DND-41 (cell line): ENCODE data around the gene DMRT1.
"Not testable (repeated sequence)": the region's sequence is repeated elsewhere in the genome, so short reads cannot be mapped to it uniquely, and the experiment has no call there.

Source experiments
- ATAC-seq: fragments of 200-7000 bp; cut with Tn5 transposase; 3 replicates; pipeline ENCODE4 v1.9.1; 2021; ENCODE audit warnings: low read depth; ENCODE audit not compliant: insufficient read depth
- DNase-seq: peaks from one replicate; pipeline ENCODE4 v3.0.0-alpha.2; 2020
- H2AFZ ChIP-seq: 2 replicates; pipeline ENCODE4 v1.6.0; 2012; ENCODE audit warnings: low read depth, low read length
- H3K27ac ChIP-seq: 2 replicates; pipeline ENCODE4 v1.5.1; 2012; ENCODE audit warnings: low read length, inconsistent platforms
- H3K27me3 ChIP-seq: fragments of 200-600 bp; sonication (generic); 2 replicates; pipeline ENCODE4 v1.6.0; 2012; ENCODE audit warnings: low read length, mild to moderate bottlenecking, inconsistent platforms; ENCODE audit not compliant: insufficient read depth, poor library complexity
- H3K36me3 ChIP-seq: 2 replicates; pipeline ENCODE4 v1.5.1; 2012; ENCODE audit warnings: low read length, inconsistent platforms; ENCODE audit not compliant: insufficient read depth
- H3K4me1 ChIP-seq: 2 replicates; pipeline ENCODE4 v1.5.1; 2012; ENCODE audit warnings: mild to moderate bottlenecking, low read length; ENCODE audit not compliant: insufficient read depth
- H3K4me2 ChIP-seq: 2 replicates; pipeline ENCODE4 v1.6.0; 2012; ENCODE audit warnings: mild to moderate bottlenecking, moderate library complexity, low read length, inconsistent platforms; ENCODE audit not compliant: insufficient read depth
- H3K4me3 ChIP-seq, 2 experiments: fragments of 200-600 bp in 1 of 2; shearing (Covaris generic) in 1 of 2; 2 replicates each; pipeline ENCODE4 v1.5.1; 2012 to 2016; ENCODE audit warnings: inconsistent platforms in 2 of 2, low read length in 2 of 2, mild to moderate bottlenecking in 2 of 2, low read depth in 1 of 2, moderate library complexity in 1 of 2
- H3K79me2 ChIP-seq: 2 replicates; pipeline ENCODE4 v1.6.0; 2012; ENCODE audit warnings: low read length, inconsistent platforms; ENCODE audit not compliant: insufficient read depth
- H3K9ac ChIP-seq: 2 replicates; pipeline ENCODE4 v1.6.0; 2012; ENCODE audit warnings: low read depth, mild to moderate bottlenecking, inconsistent platforms, low read length, moderate library complexity
- H3K9me3 ChIP-seq: 2 replicates; pipeline ENCODE4 v1.5.1; 2012; ENCODE audit warnings: low read length, moderate library complexity, mild to moderate bottlenecking, inconsistent platforms; ENCODE audit not compliant: insufficient read depth, severe bottlenecking
- H4K20me1 ChIP-seq: 2 replicates; pipeline ENCODE4 v1.6.0; 2012; ENCODE audit warnings: low read length; ENCODE audit not compliant: insufficient read depth
- CTCF ChIP-seq: IDR thresholded peaks from 2 replicates; pipeline ENCODE4 v1.5.1; 2012; ENCODE audit warnings: borderline replicate concordance, low read length, moderate library complexity, mild to moderate bottlenecking; ENCODE audit not compliant: poor library complexity, severe bottlenecking; ENCODE audit errors: extremely low read depth
- EZH2 ChIP-seq: IDR thresholded peaks from 3 replicates; pipeline ENCODE4 v1.6.1; 2012; ENCODE audit warnings: borderline replicate concordance, low read depth, mild to moderate bottlenecking, moderate library complexity, low read length, inconsistent platforms; ENCODE audit not compliant: severe bottlenecking

DMRT1 gene

GRCh38 chr9:998299-999110 lies 157.0 kb downstream of the DMRT1 start:
- peak; percentile 39 for TF ChIP-seq CTCF
- not testable (repeated sequence) for H3K4me1 ChIP-seq, H2AFZ ChIP-seq, H4K20me1 ChIP-seq, H3K9ac ChIP-seq, H3K79me2 ChIP-seq, H3K27ac ChIP-seq, H3K36me3 ChIP-seq, H3K4me2 ChIP-seq, H3K27me3 ChIP-seq, ATAC-seq, H3K4me3 ChIP-seq, DNase-seq, H3K9me3 ChIP-seq

GRCh38 chr9:1001838-1002237 lies 160.3 kb downstream of the DMRT1 start:
- Histone ChIP-seq H3K9me3 (no peaks in the 10 kb centered on the region), H3K27me3 (no peaks in the 10 kb centered on the region), H3K9ac (no peak overlapping the region), H4K20me1 (no peaks in the 10 kb centered on the region), H3K4me3 (no peak overlapping the region), H3K4me1 (no peaks in the 10 kb centered on the region), H3K79me2 (no peaks in the 10 kb centered on the region), H3K27ac (no peak overlapping the region), H3K36me3 (no peaks in the 10 kb centered on the region), H3K4me2 (no peak overlapping the region), H2AFZ (no peak overlapping the region)
- no peak for DNase-seq
- ATAC-seq: no peak
- no peak for TF ChIP-seq CTCF
- no peak for TF ChIP-seq EZH2

GRCh38 chr9:1002678-1003077 lies 161.2 kb downstream of the DMRT1 start:
- Histone ChIP-seq H3K27me3 (no peaks in the 10 kb centered on the region), H3K27ac (no peak overlapping the region), H3K4me3 (no peak overlapping the region), H3K9ac (no peak overlapping the region), H4K20me1 (no peaks in the 10 kb centered on the region), H3K4me1 (no peaks in the 10 kb centered on the region), H2AFZ (no peak overlapping the region), H3K36me3 (no peaks in the 10 kb centered on the region), H3K4me2 (no peak overlapping the region), H3K9me3 (no peaks in the 10 kb centered on the region), H3K79me2 (no peaks in the 10 kb centered on the region)
- ATAC-seq (no peak), DNase-seq (no peak)
- TF ChIP-seq CTCF: no peak
- no peak for TF ChIP-seq EZH2
